WTC11 (cell line): ENCODE results near the gene ZNF700.
"Not testable (repeated sequence)": the region's sequence is repeated elsewhere in the genome, so short reads cannot be mapped to it uniquely, and the experiment has no call there.

Experiments used
- CTCF ChIP-seq: fragments of 200-600 bp; IDR thresholded peaks from 2 replicates; pipeline ENCODE4 v1.8.0; 2022; ENCODE audit warnings: antibody characterized with exemption
- ESRRA ChIP-seq: sonication (generic); formaldehyde crosslinking; IDR thresholded peaks from 2 replicates; pipeline ENCODE4 v1.8.1; 2022; ENCODE audit warnings: mild to moderate bottlenecking, missing genetic modification reagents, borderline replicate concordance
- FOXK1 ChIP-seq: sonication (generic); formaldehyde crosslinking; IDR thresholded peaks from 2 replicates; pipeline ENCODE4 v1.8.0; 2022; ENCODE audit warnings: mild to moderate bottlenecking, moderate library complexity, missing genetic modification reagents
- JUN ChIP-seq: sonication (generic); formaldehyde crosslinking; IDR thresholded peaks from 2 replicates; pipeline ENCODE4 v1.8.0; 2023; ENCODE audit warnings: mild to moderate bottlenecking, missing genetic modification reagents
- RELA ChIP-seq: sonication (generic); formaldehyde crosslinking; IDR thresholded peaks from 2 replicates; pipeline ENCODE4 v1.8.1; 2022; ENCODE audit warnings: missing genetic modification reagents, mild to moderate bottlenecking, borderline replicate concordance
- SOX15 ChIP-seq: fragments of 250-450 bp; sonication (Bioruptor Pico); IDR thresholded peaks from 2 replicates; pipeline ENCODE4 v1.9.0; 2021; ENCODE audit warnings: mild to moderate bottlenecking

GRCh38 chr19:11941361-11941887 is 16.5 kb downstream of the ZNF700 start:
- TF ChIP-seq RELA (CRISPR knock-in tag); CTCF; FOXK1 (CRISPR knock-in tag); ESRRA (CRISPR knock-in tag); JUN (CRISPR knock-in tag); SOX15 (CRISPR knock-in tag): not testable (repeated sequence)
